A673 (cell line): Measurements from ENCODE around the gene ALOXE3. TPM values are rescaled to one million over a fixed set of nuclear protein-coding genes. Genes with fewer than 3 reads are reported as not detected.

Experiments
- BruUV-seq: library from RNA; stranded (reverse); fragments of 400-500 nt; replicated peaks from 2 replicates; lab custom pipeline; 2021; lab: Mats Ljungman, UMichigan
- CTCF ChIA-PET: fragments of 300-600 bp; sonication (Branson Sonifier 250); formaldehyde crosslinking; loops from one replicate; lab custom pipeline; 2022; ENCODE audit warnings: antibody characterized with exemption; lab: Charles Lee
- POLR2A ChIA-PET: fragments of 300-600 bp; sonication (Branson Sonifier 250); formaldehyde crosslinking; loops from one replicate; lab custom pipeline; 2022; ENCODE audit warnings: antibody characterized with exemption; ENCODE audit not compliant: low non-redundant PET; lab: Charles Lee
- DNase-seq: peaks from one replicate; pipeline ENCODE4 v3.0.0-alpha.2; 2015; ENCODE audit warnings: low spot score
- H3K27ac ChIP-seq: fragments of 200-600 bp; sonication (generic); 2 replicates; pipeline ENCODE4 v1.5.1; 2016; ENCODE audit warnings: mixed run types, low read depth, mild to moderate bottlenecking, mixed read lengths, antibody characterized with exemption, low read length; ENCODE audit not compliant: poor library complexity, severe bottlenecking
- H3K27me3 ChIP-seq: fragments of 200-600 bp; sonication (generic); replicated peaks from 2 replicates; pipeline ENCODE4 v1.6.1; 2017; ENCODE audit warnings: mixed run types, low read depth, mild to moderate bottlenecking, mixed read lengths, antibody characterized with exemption, low read length; ENCODE audit not compliant: insufficient read depth, poor library complexity
- H3K36me3 ChIP-seq: fragments of 200-600 bp; sonication (generic); 2 replicates; pipeline ENCODE4 v1.6.1; 2016; ENCODE audit warnings: mixed run types, mild to moderate bottlenecking, mixed read lengths, antibody characterized with exemption, low read length; ENCODE audit not compliant: insufficient read depth, poor library complexity, severe bottlenecking
- H3K4me1 ChIP-seq: fragments of 200-600 bp; sonication (generic); 2 replicates; pipeline ENCODE4 v1.6.1; 2017; ENCODE audit warnings: mixed run types, mild to moderate bottlenecking, mixed read lengths, antibody characterized with exemption, low read length; ENCODE audit not compliant: insufficient read depth, poor library complexity, severe bottlenecking
- H3K4me3 ChIP-seq: fragments of 200-600 bp; sonication (generic); 2 replicates; pipeline ENCODE4 v1.5.1; 2016; ENCODE audit warnings: low read depth, mixed run types, mild to moderate bottlenecking, mixed read lengths, low read length; ENCODE audit not compliant: poor library complexity, severe bottlenecking
- H3K9me3 ChIP-seq: fragments of 200-600 bp; sonication (generic); 2 replicates; pipeline ENCODE4 v1.6.1; 2016; ENCODE audit warnings: mixed run types, low read depth, mild to moderate bottlenecking, mixed read lengths, antibody characterized with exemption, low read length; ENCODE audit not compliant: poor library complexity, severe bottlenecking
- EZH2 ChIP-seq: fragments of 200-600 bp; sonication (generic); IDR thresholded peaks from 2 replicates; pipeline ENCODE4 v1.6.1; 2017; ENCODE audit warnings: borderline replicate concordance, low read depth, mild to moderate bottlenecking, mixed read lengths, antibody characterized with exemption, low read length; ENCODE audit not compliant: poor library complexity, severe bottlenecking
- intact Hi-C: fragments of 100-400 bp; cut with micrococcal nuclease; formaldehyde crosslinking; loops from one replicate; pipeline ENCODE4 v1.10.0; 2022; ENCODE audit not compliant: unreplicated experiment
- total RNA-seq: library from RNA; stranded (reverse); gene quantifications from 2 replicates; pipeline ENCODE4 v1.2.3, GENCODE V29; 2021
- TF ChIP-seq, protein P1 (sequence below): fragments of 300-800, 200-600 bp; sonication (generic); conservative IDR thresholded peaks from 2 replicates; pipeline ENCODE4 v1.5.1; 2017; ENCODE audit warnings: low read depth, mild to moderate bottlenecking, antibody characterized with exemption, low read length, moderate library complexity, mixed read lengths

ALOXE3 gene
- total RNA-seq, 1 experiment from 2014 or later, result not detected

GRCh38 chr17:8125947-8126490, 7.7 kb upstream of the ALOXE3 start:
- H3K4me3 ChIP-seq, result peak overlapping the region; percentile 68
- no peaks in the 10 kb centered on the region for H3K36me3 ChIP-seq
- POLR2A ChIA-PET, result no interaction called here
- CTCF ChIA-PET, result no interaction called here
- no peaks in the 10 kb centered on the region for H3K9me3 ChIP-seq
- intact Hi-C loops, result loop anchor here (1.0 kb wide), 1 partner anchor 96 kb away; no protein-coding TSS in a partner anchor
- H3K27me3 ChIP-seq, result no peaks in the 10 kb centered on the region
- no TSS peak for BruUV-seq
- TF ChIP-seq EZH2, result no peak
- TF ChIP-seq, protein P1, sequence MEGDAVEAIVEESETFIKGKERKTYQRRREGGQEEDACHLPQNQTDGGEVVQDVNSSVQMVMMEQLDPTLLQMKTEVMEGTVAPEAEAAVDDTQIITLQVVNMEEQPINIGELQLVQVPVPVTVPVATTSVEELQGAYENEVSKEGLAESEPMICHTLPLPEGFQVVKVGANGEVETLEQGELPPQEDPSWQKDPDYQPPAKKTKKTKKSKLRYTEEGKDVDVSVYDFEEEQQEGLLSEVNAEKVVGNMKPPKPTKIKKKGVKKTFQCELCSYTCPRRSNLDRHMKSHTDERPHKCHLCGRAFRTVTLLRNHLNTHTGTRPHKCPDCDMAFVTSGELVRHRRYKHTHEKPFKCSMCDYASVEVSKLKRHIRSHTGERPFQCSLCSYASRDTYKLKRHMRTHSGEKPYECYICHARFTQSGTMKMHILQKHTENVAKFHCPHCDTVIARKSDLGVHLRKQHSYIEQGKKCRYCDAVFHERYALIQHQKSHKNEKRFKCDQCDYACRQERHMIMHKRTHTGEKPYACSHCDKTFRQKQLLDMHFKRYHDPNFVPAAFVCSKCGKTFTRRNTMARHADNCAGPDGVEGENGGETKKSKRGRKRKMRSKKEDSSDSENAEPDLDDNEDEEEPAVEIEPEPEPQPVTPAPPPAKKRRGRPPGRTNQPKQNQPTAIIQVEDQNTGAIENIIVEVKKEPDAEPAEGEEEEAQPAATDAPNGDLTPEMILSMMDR, result no peak
- peak overlapping the region; percentile 58 for H3K27ac ChIP-seq
- peak; percentile 75 for DNase-seq
- H3K4me1 ChIP-seq, result peaks cover 6% of the 10 kb centered on the region

- Histone ChIP-seq H3K4me1 (peaks cover 6% of the 10 kb centered on the region), H3K36me3 (no peaks in the 10 kb centered on the region), H3K4me3 (peak overlapping the region; percentile 68), H3K9me3 (no peaks in the 10 kb centered on the region), H3K27me3 (no peaks in the 10 kb centered on the region), H3K27ac (peak overlapping the region; percentile 58)
- no TSS peak for BruUV-seq
- TF ChIP-seq, protein P1, result no peak
- TF ChIP-seq EZH2, result no peak
- intact Hi-C loops, result no loop called here
- CTCF ChIA-PET, result no interaction called here
- peak; percentile 90 for DNase-seq
- POLR2A ChIA-PET, result no interaction called here
These were observed 7.0 kb upstream of the ALOXE3 start for GRCh38 chr17:8125154-8125946.

- no peaks in the 10 kb centered on the region for H3K36me3 ChIP-seq
- POLR2A ChIA-PET, result no interaction called here
- CTCF ChIA-PET, result interaction anchor here (0.6 kb wide), 1 partner anchor 30 kb away, joined by 3 read pairs; no protein-coding TSS in a partner anchor
- peak; percentile 50 for DNase-seq
- H3K4me3 ChIP-seq, result peak overlapping the region; percentile 68
- no peaks in the 10 kb centered on the region for H3K9me3 ChIP-seq
- TF ChIP-seq, protein P1, result no peak
- TF ChIP-seq EZH2, result no peak
- intact Hi-C loops, result loop anchor here (5.0 kb wide), 1 partner anchor 253 kb away; the partner anchor contains the start of gene KRABD2
- no TSS peak for BruUV-seq
- no peaks in the 10 kb centered on the region for H3K27me3 ChIP-seq
- peaks cover 6% of the 10 kb centered on the region for H3K4me1 ChIP-seq
- H3K27ac ChIP-seq, result no peak overlapping the region
These were observed 6.2 kb upstream of the ALOXE3 start for GRCh38 chr17:8124350-8125153.
